Activated CD8-positive, alpha-beta memory T cell treated with anti-CD3 and anti-CD28 coated beads, Interleukin-2, amount 10 ng/mL, durations not matched to agents 7 days and 5 days (primary cell): ENCODE data around the gene MYBPH. TPM values are rescaled to one million over a fixed set of nuclear protein-coding genes. Genes with fewer than 3 reads are reported as not detected.

Experiments
- ATAC-seq: fragments of 150-1000 bp; cut with Tn5 transposase; one replicate; pipeline ENCODE4 v1.10.0; 2021; ENCODE audit warnings: moderate library complexity
- CTCF ChIA-PET: fragments of 350-600 bp; sonication (Branson Sonifier 250); formaldehyde crosslinking; loops from one replicate; lab custom pipeline; 2021; ENCODE audit warnings: antibody characterized with exemption; lab: Charles Lee
- DNase-seq: peaks from one replicate; pipeline ENCODE4 v3.0.0-alpha.2; 2020
- H3K27ac Mint-ChIP-seq: one replicate; pipeline ENCODE4 v1.8.0; 2021; ENCODE audit warnings: mild to moderate bottlenecking, mixed read lengths
- H3K27me3 Mint-ChIP-seq: one replicate; pipeline ENCODE4 v1.8.0; 2021; ENCODE audit warnings: mixed read lengths
- H3K36me3 Mint-ChIP-seq: one replicate; pipeline ENCODE4 v1.8.0; 2021; ENCODE audit warnings: mild to moderate bottlenecking, mixed read lengths
- H3K4me1 Mint-ChIP-seq: one replicate; pipeline ENCODE4 v1.8.0; 2021; ENCODE audit warnings: mixed read lengths
- H3K4me3 Mint-ChIP-seq: one replicate; pipeline ENCODE4 v1.8.0; 2021; ENCODE audit warnings: mild to moderate bottlenecking, moderate library complexity, mixed read lengths
- H3K9me3 Mint-ChIP-seq: one replicate; pipeline ENCODE4 v1.8.0; 2022; ENCODE audit warnings: low read depth, mixed read lengths
- total RNA-seq, 2 experiments: library from RNA; stranded (reverse); gene quantifications; one replicate each; pipeline ENCODE4 v1.2.3, GENCODE V29; 2021

The MYBPH gene
- total RNA-seq, 2 experiments from 2014 or later = not detected

DNA sequence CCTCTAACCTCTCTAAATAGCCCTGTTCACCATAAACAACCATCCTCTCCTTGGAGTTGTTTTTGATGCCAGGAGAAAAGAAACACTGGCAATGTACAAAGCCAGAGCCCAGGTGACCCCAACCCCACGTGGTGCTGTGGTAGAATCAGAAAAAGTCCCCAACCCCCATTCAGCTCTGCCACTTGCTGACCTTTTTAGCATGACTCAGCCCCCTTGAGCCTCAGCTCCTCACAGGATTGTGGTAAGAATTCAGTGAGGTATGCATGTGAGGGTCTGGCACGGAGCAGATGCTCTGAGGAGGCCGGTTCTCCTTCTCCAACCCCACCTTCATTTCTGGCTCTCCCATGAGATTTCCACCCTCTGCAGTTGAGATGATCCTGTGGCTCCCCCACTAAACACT, 22.0 kb upstream of the MYBPH start:
- H3K36me3 Mint-ChIP-seq = no peaks in the 10 kb centered on the region
- ATAC-seq (no peak), DNase-seq (no peak)
- H3K4me3 Mint-ChIP-seq = no peak overlapping the region
- H3K4me1 Mint-ChIP-seq = no peaks in the 10 kb centered on the region
- peaks cover 29% of the 10 kb centered on the region for H3K27me3 Mint-ChIP-seq
- H3K9me3 Mint-ChIP-seq = no peaks in the 10 kb centered on the region
- CTCF ChIA-PET = no interaction called here
- no peak overlapping the region for H3K27ac Mint-ChIP-seq

DNA sequence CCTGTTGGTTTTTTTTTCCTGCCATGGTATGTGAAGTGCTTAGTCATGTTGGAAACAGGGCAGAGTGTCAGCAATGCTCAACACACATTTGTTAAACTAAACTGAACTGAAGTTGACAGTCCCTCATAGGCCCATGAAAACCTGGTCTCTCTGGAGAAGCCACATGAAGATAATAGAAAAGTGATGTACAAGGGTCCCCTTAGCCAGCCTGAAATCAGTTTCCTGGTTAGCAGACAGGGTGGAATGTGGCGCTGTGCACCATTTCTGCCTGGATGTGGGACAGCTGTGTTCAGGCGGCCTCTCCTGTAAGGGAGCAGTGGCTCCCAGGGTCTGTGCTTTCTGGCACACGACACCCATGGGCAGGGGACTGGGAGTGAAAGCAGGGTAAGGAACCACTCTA, 20.7 kb upstream of the MYBPH start:
- Mint-ChIP-seq H3K27ac (no peak overlapping the region), H3K9me3 (no peaks in the 10 kb centered on the region), H3K27me3 (peaks cover 28% of the 10 kb centered on the region), H3K36me3 (no peaks in the 10 kb centered on the region), H3K4me1 (no peaks in the 10 kb centered on the region), H3K4me3 (no peak overlapping the region)
- ATAC-seq = no peak
- CTCF ChIA-PET = no interaction called here
- DNase-seq = no peak

DNA sequence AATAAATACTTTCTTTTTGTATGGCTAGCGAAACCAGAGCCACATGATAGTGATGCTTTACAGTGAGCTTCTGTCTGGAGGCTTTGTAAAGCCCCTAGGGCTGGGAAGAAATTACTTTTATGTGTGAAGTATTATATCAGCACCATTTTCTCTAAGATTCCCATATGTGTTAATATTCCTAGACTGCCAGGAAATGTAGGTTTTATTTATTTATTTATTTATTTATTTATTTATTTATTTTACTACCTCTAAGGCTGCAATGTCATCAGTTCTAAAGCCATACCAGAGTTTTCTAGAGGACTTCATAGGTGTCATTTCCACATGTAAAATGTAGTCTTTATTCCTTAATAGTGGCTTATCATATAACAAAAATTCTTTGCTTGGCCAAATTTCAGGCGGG, 15.3 kb upstream of the MYBPH start:
- H3K27me3 Mint-ChIP-seq = peaks cover 30% of the 10 kb centered on the region
- H3K9me3 Mint-ChIP-seq = no peaks in the 10 kb centered on the region
- no peak overlapping the region for H3K4me3 Mint-ChIP-seq
- H3K4me1 Mint-ChIP-seq = no peaks in the 10 kb centered on the region
- no peak overlapping the region for H3K27ac Mint-ChIP-seq
- CTCF ChIA-PET = no interaction called here
- ATAC-seq (no peak), DNase-seq (no peak)
- no peaks in the 10 kb centered on the region for H3K36me3 Mint-ChIP-seq

DNA sequence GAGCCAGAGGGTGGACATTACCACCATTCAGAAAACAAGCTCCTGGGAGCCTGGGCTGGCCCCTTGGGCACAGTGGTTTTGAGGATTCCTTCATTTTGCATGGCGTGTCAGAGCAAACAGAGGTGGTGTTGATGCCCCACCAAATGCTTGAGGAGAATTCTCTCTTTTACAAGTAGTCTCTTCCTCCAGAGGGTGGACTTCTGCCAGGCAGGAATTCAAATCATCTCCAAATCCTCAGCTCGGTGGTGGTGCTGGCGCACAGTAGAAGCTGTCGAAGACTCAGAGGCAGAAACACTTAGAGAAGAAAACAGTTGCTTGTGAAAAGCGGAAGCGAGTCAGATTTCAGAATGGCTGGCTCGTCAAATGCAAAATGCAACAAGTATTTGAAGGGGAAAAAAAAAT, 14.3 kb upstream of the MYBPH start:
- CTCF ChIA-PET = no interaction called here
- H3K27ac Mint-ChIP-seq = no peak overlapping the region
- peaks cover 27% of the 10 kb centered on the region for H3K27me3 Mint-ChIP-seq
- DNase-seq = no peak
- no peak for ATAC-seq
- no peaks in the 10 kb centered on the region for H3K4me1 Mint-ChIP-seq
- no peaks in the 10 kb centered on the region for H3K9me3 Mint-ChIP-seq
- H3K4me3 Mint-ChIP-seq = no peak overlapping the region
- no peaks in the 10 kb centered on the region for H3K36me3 Mint-ChIP-seq

DNA sequence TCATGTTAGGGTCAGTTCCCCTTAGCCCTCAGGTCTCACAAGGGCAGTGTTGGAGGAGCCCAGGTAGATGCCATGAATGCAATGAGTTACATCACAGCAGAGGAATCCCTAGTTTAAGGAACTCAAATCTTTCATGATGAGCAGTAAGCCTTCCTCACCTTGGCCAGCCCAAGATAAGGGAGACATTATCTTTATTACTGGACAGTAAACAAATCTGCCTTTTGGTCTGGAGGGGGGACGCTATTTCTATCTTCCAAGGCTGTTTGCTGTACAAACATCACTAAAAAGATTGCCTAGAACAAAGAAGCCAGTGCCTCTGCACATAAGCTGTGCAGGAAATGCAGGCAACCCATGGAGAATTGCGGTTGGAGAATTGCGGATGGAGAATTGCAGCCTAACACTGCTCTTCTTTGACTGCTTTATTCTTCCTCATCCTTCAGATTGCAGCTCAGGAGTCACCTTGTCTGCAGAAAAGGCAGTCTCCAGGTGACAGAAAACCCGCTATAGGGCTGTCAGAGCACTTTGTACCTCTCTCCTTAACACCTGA, 13.1 kb upstream of the MYBPH start:
- ATAC-seq = no peak
- no peak for DNase-seq
- Mint-ChIP-seq H3K27me3 (peaks cover 27% of the 10 kb centered on the region), H3K4me3 (no peak overlapping the region), H3K9me3 (no peaks in the 10 kb centered on the region), H3K36me3 (no peaks in the 10 kb centered on the region), H3K4me1 (no peaks in the 10 kb centered on the region), H3K27ac (no peak overlapping the region)
- CTCF ChIA-PET = no interaction called here

DNA sequence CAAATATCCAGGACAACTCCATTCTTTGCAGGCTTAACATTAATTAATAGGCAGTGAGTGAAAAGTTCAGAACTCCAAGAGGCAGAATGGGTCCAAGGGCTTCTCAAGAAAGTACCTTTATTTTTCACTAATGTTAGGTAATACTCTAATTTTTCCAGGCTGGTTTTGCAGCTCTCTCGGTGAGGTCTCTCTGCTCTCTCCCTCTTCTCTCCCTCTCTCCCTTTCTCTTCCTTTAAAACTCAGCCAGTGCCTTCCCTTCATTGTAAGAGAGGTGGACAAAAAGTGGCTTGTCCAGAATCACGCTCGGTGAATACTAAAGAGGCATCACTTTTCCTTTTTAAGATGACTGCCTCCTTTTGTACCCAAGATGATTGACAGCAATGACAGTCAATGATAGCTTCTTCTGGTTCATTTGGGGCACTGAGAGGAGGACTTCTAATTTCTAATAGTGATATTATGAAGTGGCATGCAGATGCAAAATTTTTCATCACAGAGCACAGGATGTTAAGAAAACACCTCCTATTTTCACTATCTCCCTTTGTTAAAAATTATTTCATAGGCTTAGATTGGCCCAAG, 12.2 kb upstream of the MYBPH start:
- Mint-ChIP-seq H3K27ac (no peak overlapping the region), H3K4me3 (no peak overlapping the region), H3K27me3 (peaks cover 27% of the 10 kb centered on the region), H3K9me3 (no peaks in the 10 kb centered on the region), H3K36me3 (no peaks in the 10 kb centered on the region), H3K4me1 (no peaks in the 10 kb centered on the region)
- ATAC-seq (no peak), DNase-seq (no peak)
- CTCF ChIA-PET = no interaction called here

DNA sequence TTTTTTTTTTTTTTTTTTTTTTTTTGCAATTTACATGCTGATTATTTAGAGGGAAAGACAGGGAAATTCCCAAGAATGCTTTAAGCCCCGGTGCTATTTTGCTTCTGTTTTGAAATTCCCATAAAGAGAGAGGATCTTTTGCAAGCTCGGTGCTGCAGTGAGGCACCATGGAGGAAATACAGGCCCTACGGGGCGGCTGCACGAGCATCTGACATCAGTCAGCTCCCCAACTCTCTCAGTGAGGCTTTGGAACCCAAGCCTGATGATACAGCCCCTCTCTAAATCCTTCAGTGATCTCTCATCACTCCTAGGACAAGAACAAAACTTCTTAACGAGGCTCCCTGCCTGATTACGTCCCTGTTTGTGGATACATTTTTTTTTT, 11.7 kb upstream of the MYBPH start:
- ATAC-seq (no peak), DNase-seq (no peak)
- Mint-ChIP-seq H3K27ac (no peak overlapping the region), H3K36me3 (no peaks in the 10 kb centered on the region), H3K4me3 (no peak overlapping the region), H3K4me1 (no peaks in the 10 kb centered on the region), H3K27me3 (peaks cover 27% of the 10 kb centered on the region), H3K9me3 (no peaks in the 10 kb centered on the region)
- CTCF ChIA-PET = no interaction called here

DNA sequence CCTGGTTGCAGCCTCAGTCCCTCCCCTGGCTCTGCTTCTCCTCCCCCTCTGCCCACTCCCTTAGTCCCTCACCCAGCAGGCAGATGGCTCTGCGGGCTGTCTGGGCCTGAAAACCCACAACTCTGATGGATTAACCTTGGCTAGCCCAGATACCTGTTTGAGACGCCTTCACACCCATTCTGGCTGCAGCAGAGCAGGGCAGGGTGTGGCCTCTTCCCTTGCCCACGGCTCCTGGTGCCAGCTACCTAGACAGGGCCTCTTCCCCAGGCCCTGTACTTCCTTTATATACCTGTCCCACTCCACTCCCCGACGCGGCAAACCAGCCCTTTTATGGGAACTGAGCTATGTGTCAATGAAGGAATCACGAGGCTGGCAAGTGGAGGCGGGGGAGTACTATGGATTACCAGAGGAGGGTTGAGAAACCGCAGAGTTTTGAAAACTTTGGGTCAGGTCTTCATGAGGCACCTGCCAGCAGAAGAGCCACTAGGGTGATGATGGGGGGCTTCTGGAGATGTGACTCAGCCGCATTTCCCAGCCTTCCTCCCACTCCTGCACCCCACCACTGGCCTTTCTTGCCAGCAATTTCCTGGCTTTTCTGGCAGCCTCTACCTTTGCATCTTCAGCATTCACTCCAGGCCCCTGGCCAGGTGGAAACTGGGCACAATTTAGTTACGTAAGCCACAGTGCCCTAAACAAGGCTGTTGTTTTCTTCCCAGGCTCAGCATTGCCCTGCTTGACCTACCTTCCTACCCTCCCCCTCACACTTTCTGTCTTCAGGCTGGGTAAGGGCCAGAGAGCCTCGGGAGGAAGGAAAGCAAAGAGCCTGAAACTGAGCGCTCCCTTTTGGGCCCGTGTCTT, 11.0 kb upstream of the MYBPH start, which contains the start of gene CHI3L1:
Gene CHI3L1 (minus strand): TSS at position 259 of the 858 bp plus-strand sequence. CDS start 81 bp downstream, at position 178.
- CTCF ChIA-PET = no interaction called here
- DNase-seq = no peak
- Mint-ChIP-seq H3K36me3 (no peaks in the 10 kb centered on the region), H3K4me3 (no peak within 1 kb of the TSS), H3K4me1 (no peaks in the 10 kb centered on the region), H3K27ac (no peak within 1 kb of the TSS), H3K9me3 (no peaks in the 10 kb centered on the region), H3K27me3 (peaks cover 27% of the 10 kb centered on the region)
- no peak for ATAC-seq

DNA sequence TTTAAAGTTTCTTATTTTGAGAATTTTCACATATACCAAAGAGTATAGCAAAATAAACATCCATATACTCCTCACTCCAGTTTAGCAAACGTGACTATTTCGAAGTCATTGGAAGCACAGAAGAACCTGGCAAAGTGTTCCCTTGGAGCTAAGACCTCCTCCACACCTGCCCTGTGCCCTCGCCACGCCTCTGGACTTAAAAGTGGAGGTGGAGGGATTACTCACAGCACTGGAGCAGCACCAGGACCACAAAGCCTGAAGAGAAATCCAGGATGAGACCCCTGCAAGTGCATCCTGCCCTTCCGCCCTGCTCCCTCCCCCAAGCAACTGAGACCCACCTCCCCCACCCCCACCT, 10.4 kb upstream of the MYBPH start:
- no peak for DNase-seq
- CTCF ChIA-PET = interaction anchor here (1.4 kb wide), 1 partner anchor 30 kb away, joined by 4 read pairs; no protein-coding TSS in a partner anchor

DNA sequence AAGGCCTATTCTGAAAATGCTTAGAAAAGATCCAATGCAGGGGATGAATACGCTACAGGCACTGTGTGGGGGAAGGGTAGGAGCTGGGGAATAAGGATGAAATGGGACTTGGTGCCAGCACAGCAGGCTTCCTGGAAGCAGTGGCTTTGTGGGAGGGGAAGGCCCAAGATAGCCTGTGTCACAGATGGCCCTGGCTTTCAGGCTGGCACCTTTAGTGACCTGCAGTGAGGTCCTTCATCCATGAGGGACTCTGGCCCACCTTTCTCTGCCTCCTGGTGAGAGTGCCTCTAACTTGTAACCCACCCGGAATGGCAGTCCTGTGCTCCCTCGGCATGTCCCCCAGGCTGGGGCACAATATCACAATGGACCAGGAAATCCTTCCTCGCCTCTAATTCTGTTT, 10.0 kb upstream of the MYBPH start:
- Mint-ChIP-seq H3K4me1 (no peaks in the 10 kb centered on the region), H3K4me3 (no peak overlapping the region), H3K9me3 (no peaks in the 10 kb centered on the region), H3K27me3 (peaks cover 27% of the 10 kb centered on the region), H3K36me3 (no peaks in the 10 kb centered on the region), H3K27ac (no peak overlapping the region)
- no peak for DNase-seq
- CTCF ChIA-PET = interaction anchor here (1.4 kb wide), 1 partner anchor 31 kb away, joined by 4 read pairs; no protein-coding TSS in a partner anchor
- ATAC-seq = no peak

More for the DNA sequence above, 10.4 kb upstream of the MYBPH start:
- H3K4me1 Mint-ChIP-seq = no peaks in the 10 kb centered on the region
- H3K27me3 Mint-ChIP-seq = peaks cover 27% of the 10 kb centered on the region
- no peaks in the 10 kb centered on the region for H3K9me3 Mint-ChIP-seq
- ATAC-seq = no peak
- no peak overlapping the region for H3K27ac Mint-ChIP-seq
- no peaks in the 10 kb centered on the region for H3K36me3 Mint-ChIP-seq
- H3K4me3 Mint-ChIP-seq = no peak overlapping the region

DNA sequence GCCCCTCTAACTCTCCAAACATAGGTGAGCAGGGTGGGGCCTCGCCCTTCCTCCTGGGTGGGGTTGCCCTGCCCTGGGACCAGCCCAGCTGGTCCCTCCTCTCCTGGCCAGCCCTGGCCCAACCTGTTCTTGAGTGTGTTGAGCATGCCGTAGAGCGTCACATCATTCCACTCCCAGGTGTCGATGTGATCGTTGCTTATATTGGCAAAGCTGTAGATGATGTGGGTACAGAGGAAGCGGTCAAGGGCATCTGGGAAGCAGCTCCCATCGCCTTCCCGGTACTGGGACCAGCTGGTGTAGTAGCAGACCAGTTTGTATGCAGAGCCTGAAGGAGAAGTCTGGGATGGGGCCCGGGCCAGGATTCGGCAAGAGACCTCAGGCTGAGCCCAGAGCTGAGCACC, 9.4 kb upstream of the MYBPH start:
- ATAC-seq (no peak), DNase-seq (no peak)
- CTCF ChIA-PET = interaction anchor here (1.4 kb wide), 1 partner anchor 31 kb away, joined by 4 read pairs; no protein-coding TSS in a partner anchor
- Mint-ChIP-seq H3K36me3 (no peaks in the 10 kb centered on the region), H3K4me1 (no peaks in the 10 kb centered on the region), H3K27me3 (peaks cover 25% of the 10 kb centered on the region), H3K27ac (no peak overlapping the region), H3K9me3 (no peaks in the 10 kb centered on the region), H3K4me3 (no peak overlapping the region)

DNA sequence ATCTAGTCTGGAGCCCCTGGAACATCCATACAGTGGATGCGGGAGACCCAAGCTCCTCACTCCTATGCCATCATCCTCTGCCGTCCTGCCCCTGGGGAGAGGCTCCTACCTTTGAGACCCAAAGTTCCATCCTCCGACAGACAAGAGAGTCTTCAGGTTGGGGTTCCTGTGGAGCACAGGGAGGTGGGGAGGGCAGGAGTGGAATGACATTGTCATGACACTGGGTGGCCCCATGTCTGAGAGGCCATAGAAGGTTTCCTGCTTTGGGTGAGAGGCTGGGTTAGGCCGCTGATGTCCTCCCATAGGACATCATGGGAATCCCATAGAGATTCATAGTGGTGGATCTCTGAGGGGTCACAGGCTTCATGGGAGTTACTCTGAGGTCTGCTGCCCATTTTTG, 8.8 kb upstream of the MYBPH start:
- Mint-ChIP-seq H3K27me3 (peaks cover 21% of the 10 kb centered on the region), H3K9me3 (no peaks in the 10 kb centered on the region), H3K4me3 (no peak overlapping the region), H3K4me1 (no peaks in the 10 kb centered on the region), H3K27ac (no peak overlapping the region), H3K36me3 (no peaks in the 10 kb centered on the region)
- CTCF ChIA-PET = interaction anchor here (1.4 kb wide), 1 partner anchor 32 kb away, joined by 4 read pairs; no protein-coding TSS in a partner anchor
- ATAC-seq (no peak), DNase-seq (no peak)

DNA sequence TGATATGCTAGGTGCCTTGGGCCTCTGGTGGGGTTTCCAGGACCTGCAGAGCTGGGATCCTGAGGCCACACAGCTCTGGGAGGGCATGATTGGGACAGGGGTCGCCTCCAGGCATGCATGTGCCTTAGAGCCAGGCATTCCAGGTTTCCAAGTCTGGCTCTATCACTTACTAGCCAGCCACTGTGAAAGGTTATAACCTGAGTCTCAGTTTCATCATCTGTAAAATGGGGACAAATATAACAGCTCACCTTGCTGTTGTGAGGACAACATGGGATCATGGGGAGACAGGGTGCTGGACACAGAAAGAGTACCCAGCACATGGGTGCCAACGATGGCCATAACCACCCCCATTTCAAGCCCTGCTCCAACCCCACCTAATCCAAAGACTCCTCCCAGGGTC, 8.2 kb upstream of the MYBPH start:
- CTCF ChIA-PET = no interaction called here
- ATAC-seq = no peak
- Mint-ChIP-seq H3K27ac (no peak overlapping the region), H3K9me3 (no peaks in the 10 kb centered on the region), H3K4me1 (no peaks in the 10 kb centered on the region), H3K4me3 (no peak overlapping the region), H3K36me3 (no peaks in the 10 kb centered on the region), H3K27me3 (peaks cover 15% of the 10 kb centered on the region)
- DNase-seq = no peak
